ENCODE data around the gene USP36.

The USP36 gene

GRCh38 chr17:78836420-78837021 is 4.1 kb downstream of the USP36 start:
- TF ChIP-seq CTCF (IDR thresholded peaks at IDR 0.05; ENCODE audit: borderline replicate concordance, insufficient read depth, low read depth, low read length) = no peak

GRCh38 chr17:78834571-78834970 is 6.0 kb downstream of the USP36 start:
- no peak overlapping the region for H3K4me3 ChIP-seq (ENCODE audit: low read depth, low read length)
- no peak for TF ChIP-seq CTCF (IDR thresholded peaks at IDR 0.05; ENCODE audit: borderline replicate concordance, insufficient read depth, low read depth, low read length)

More at GRCh38 chr17:78836420-78837021, 4.1 kb downstream of the USP36 start:
- no peak overlapping the region for H3K4me3 ChIP-seq (ENCODE audit: low read depth, low read length)

GRCh38 chr17:78832541-78832810 is 8.1 kb downstream of the USP36 start:
- no peak for TF ChIP-seq CTCF (IDR thresholded peaks at IDR 0.05; ENCODE audit: borderline replicate concordance, insufficient read depth, low read depth, low read length)

GRCh38 chr17:78831688-78832540 is 8.7 kb downstream of the USP36 start:
- no peak overlapping the region for H3K4me3 ChIP-seq (ENCODE audit: low read depth, low read length)
- TF ChIP-seq CTCF (IDR thresholded peaks at IDR 0.05; ENCODE audit: borderline replicate concordance, insufficient read depth, low read depth, low read length) = no peak

More at GRCh38 chr17:78832541-78832810, 8.1 kb downstream of the USP36 start:
- no peak overlapping the region for H3K4me3 ChIP-seq (ENCODE audit: low read depth, low read length)

- no peak overlapping the region for H3K4me3 ChIP-seq (ENCODE audit: low read depth, low read length)
- TF ChIP-seq CTCF (IDR thresholded peaks at IDR 0.05; ENCODE audit: borderline replicate concordance, insufficient read depth, low read depth, low read length) = no peak
Measured at GRCh38 chr17:78829477-78829876, 11.1 kb downstream of the USP36 start.

GRCh38 chr17:78828470-78829185 is 12.0 kb downstream of the USP36 start:
- H3K4me3 ChIP-seq (ENCODE audit: low read depth, low read length) = no peak overlapping the region
- TF ChIP-seq CTCF (IDR thresholded peaks at IDR 0.05; ENCODE audit: borderline replicate concordance, insufficient read depth, low read depth, low read length) = no peak
